Activated naive CD4-positive, alpha-beta T cell treated with anti-CD3 and anti-CD28 coated beads, Interleukin-2, amount 10 ng/mL, durations not matched to agents 7 days and 5 days (primary cell): Measurements from ENCODE around the gene TDRD9.
"Not testable (repeated sequence)": the region's sequence is repeated elsewhere in the genome, so short reads cannot be mapped to it uniquely, and the experiment has no call there.

Experiments used
- CTCF ChIA-PET: fragments of 350-600 bp; sonication (Branson Sonifier 250); formaldehyde crosslinking; loops from one replicate; lab custom pipeline; 2021; ENCODE audit warnings: antibody characterized with exemption; lab: Charles Lee
- DNase-seq: peaks from one replicate; pipeline ENCODE4 v3.0.0-alpha.2; 2020
- H3K27ac Mint-ChIP-seq: one replicate; pipeline ENCODE4 v1.8.0; 2021; ENCODE audit warnings: mild to moderate bottlenecking, moderate library complexity, mixed read lengths
- H3K27me3 Mint-ChIP-seq: one replicate; pipeline ENCODE4 v1.8.0; 2021; ENCODE audit warnings: mild to moderate bottlenecking, mixed read lengths
- H3K36me3 Mint-ChIP-seq: one replicate; pipeline ENCODE4 v1.8.0; 2021; ENCODE audit warnings: mixed read lengths
- H3K4me1 Mint-ChIP-seq: one replicate; pipeline ENCODE4 v1.8.0; 2021; ENCODE audit warnings: mixed read lengths
- H3K4me3 Mint-ChIP-seq: one replicate; pipeline ENCODE4 v1.8.0; 2021; ENCODE audit warnings: mild to moderate bottlenecking, moderate library complexity, mixed read lengths
- H3K9me3 Mint-ChIP-seq: one replicate; pipeline ENCODE4 v1.8.0; 2021; ENCODE audit warnings: mixed read lengths

The TDRD9 gene

DNA sequence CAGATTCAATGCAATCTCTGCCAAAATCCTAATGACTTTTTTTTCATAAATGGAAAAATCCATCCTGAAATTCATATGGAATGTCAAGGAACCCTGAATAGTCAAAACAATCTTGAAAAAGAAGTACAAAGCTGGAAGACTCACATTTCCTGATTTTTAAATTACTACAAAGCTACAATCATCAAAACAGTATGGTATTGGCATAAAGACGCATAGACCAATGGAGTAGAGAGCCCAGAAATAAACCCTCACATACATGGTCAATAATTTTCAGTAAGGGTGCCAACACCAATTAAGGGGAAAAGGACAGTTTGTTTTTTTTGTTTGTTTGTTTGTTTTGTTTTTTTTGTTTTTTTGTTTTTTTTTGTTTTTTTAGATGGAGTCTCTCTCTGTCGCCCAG is 18.7 kb downstream of the TDRD9 start:
- Mint-ChIP-seq H3K4me3 (no peak overlapping the region), H3K9me3 (no peaks in the 10 kb centered on the region), H3K4me1 (no peaks in the 10 kb centered on the region), H3K27me3 (peaks cover 38% of the 10 kb centered on the region), H3K27ac (no peak overlapping the region), H3K36me3 (no peaks in the 10 kb centered on the region)
- CTCF ChIA-PET = no interaction called here
- DNase-seq = no peak

GRCh38 chr14:103948442-103948841 is 20.2 kb downstream of the TDRD9 start:
- no peaks in the 10 kb centered on the region for H3K9me3 Mint-ChIP-seq

DNA sequence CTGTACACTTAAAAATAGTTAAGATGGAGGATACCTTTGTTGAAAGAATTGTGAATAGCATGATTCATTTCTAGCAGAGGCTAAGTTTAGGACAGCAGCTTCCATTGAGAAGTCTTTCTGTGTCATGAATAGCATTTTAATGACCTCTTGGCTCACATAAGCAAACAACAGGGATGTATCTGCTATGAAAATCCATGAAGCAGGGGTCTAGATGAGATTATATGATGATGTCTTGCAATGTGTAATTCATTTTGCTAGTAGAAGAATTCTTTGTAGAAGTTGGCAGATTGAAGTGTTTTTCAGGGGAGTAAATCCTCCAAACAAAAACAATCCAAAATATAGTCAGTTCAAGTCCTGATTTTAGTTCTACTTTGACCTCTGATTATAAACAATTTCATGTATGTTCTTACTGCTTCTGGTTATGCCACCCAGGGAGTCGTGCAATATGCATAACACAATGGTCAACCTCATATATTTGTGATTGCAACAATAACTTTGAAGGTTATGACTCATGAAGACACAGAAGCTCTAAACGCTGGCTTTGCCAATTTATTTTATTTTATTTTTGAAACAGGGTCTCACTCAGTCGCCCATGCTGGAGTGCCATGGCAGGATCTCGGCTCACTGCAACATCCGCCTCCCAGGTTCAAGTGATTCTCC is 21.0 kb downstream of the TDRD9 start:
- DNase-seq = no peak
- peaks cover 36% of the 10 kb centered on the region for H3K27me3 Mint-ChIP-seq

More at GRCh38 chr14:103948442-103948841, 20.2 kb downstream of the TDRD9 start:
- Mint-ChIP-seq H3K27me3 (peaks cover 39% of the 10 kb centered on the region), H3K4me1 (no peaks in the 10 kb centered on the region), H3K27ac (no peak overlapping the region), H3K36me3 (no peaks in the 10 kb centered on the region), H3K4me3 (no peak overlapping the region)
- CTCF ChIA-PET = no interaction called here
- DNase-seq = no peak

DNA sequence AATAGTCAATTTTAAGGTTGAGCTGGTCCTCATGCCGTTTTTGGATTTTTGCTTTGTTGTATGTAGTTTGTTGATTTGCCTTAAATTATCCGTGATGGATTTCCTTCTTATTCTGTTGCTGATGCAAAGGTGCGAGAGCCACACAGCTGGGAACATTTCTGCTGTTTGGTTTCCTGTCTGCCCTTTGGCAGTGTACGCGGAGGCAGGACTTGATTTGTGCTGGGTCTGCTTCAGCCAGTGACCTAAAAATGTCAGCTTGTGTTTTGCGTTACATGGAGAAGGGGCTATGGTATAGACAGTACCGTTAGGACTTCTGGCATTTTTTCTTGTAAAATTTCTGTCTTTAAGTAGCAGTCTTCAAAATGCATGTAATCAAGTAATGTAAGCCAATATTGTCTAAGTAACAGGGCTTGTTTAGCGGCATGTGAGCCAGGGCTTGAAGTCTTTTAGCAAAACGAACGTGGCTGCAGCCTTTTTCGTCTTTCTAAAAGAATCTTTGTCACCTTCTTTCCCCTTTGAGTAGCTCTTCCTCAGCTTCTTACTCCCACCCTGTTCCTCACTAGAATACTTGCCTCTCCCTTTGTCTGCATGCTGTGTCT is 32.3 kb downstream of the TDRD9 start:
- Mint-ChIP-seq H3K27me3 (peaks cover 4% of the 10 kb centered on the region), H3K36me3 (no peaks in the 10 kb centered on the region), H3K9me3 (no peaks in the 10 kb centered on the region), H3K27ac (no peak overlapping the region), H3K4me1 (no peaks in the 10 kb centered on the region), H3K4me3 (no peak overlapping the region)
- no peak for DNase-seq
- CTCF ChIA-PET = no interaction called here

More for the DNA sequence above, 21.0 kb downstream of the TDRD9 start:
- H3K4me1 Mint-ChIP-seq = no peaks in the 10 kb centered on the region
- H3K36me3 Mint-ChIP-seq = no peaks in the 10 kb centered on the region
- H3K27ac Mint-ChIP-seq = no peak overlapping the region
- CTCF ChIA-PET = no interaction called here
- no peak overlapping the region for H3K4me3 Mint-ChIP-seq
- no peaks in the 10 kb centered on the region for H3K9me3 Mint-ChIP-seq

DNA sequence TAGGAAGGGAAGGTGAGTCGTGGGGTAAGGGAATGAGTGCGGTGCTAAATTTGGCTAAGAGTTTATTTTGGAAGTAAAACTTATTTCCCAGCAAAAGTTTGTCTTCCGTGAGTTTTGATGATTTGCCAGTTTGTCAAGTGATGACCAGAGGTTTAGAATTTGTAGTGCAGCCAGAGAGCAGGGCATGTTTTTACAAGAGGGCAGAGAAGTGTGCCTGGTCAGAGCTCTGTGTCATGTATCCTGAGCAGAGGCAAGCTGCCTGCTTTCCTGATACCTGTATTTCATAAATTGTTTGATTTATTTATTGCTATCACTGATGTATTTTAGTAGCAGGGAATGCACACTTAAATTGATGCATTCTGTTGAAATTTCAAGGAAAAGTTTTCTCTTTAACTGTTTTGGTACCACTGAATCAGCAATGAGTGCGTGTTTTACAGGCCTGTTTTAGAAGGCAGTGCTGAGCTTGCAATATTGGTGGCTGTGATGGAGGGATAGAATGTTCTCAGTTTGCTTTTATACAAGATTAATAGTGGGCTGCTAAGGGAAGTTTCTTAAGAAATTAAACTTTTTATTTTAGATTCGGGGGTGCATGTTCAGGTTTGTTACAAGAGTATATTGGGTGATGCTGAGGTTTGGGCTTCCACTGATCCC is 33.8 kb downstream of the TDRD9 start:
- CTCF ChIA-PET = no interaction called here
- DNase-seq = no peak
- H3K27me3 Mint-ChIP-seq = peaks cover 4% of the 10 kb centered on the region
- no peaks in the 10 kb centered on the region for H3K9me3 Mint-ChIP-seq
- no peaks in the 10 kb centered on the region for H3K4me1 Mint-ChIP-seq
- H3K4me3 Mint-ChIP-seq = no peak overlapping the region
- H3K36me3 Mint-ChIP-seq = no peaks in the 10 kb centered on the region
- no peak overlapping the region for H3K27ac Mint-ChIP-seq

GRCh38 chr14:103966631-103967030 is 38.4 kb downstream of the TDRD9 start:
- no peak overlapping the region for H3K4me3 Mint-ChIP-seq
- no peaks in the 10 kb centered on the region for H3K9me3 Mint-ChIP-seq
- DNase-seq = no peak
- H3K27me3 Mint-ChIP-seq = peaks cover 13% of the 10 kb centered on the region
- H3K36me3 Mint-ChIP-seq = no peaks in the 10 kb centered on the region
- CTCF ChIA-PET = no interaction called here
- no peaks in the 10 kb centered on the region for H3K4me1 Mint-ChIP-seq
- H3K27ac Mint-ChIP-seq = no peak overlapping the region

DNA sequence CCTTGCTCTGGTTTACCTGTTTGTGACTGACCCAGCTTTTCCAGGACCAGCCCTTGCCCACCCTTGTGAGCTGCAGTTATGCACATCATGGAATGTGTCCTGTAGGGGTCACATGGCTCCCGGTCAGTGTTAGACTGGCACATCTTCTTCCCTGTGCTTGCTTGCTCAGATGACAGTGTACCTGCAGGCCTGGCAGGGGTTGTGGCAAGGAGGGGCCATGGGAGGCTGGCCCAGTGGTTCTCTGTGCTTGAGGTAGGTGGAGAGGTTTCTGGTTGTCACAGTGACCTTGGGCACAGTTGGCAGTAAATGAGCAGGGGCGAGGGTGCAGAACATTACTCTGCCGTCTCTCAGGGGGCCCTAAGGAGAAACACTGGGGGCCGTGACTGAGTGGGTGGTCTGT is 41.7 kb downstream of the TDRD9 start:
- Mint-ChIP-seq H3K4me3 (no peak overlapping the region), H3K9me3 (no peaks in the 10 kb centered on the region), H3K27me3 (peaks cover 16% of the 10 kb centered on the region), H3K27ac (no peak overlapping the region), H3K4me1 (no peaks in the 10 kb centered on the region), H3K36me3 (no peaks in the 10 kb centered on the region)
- CTCF ChIA-PET = no interaction called here
- DNase-seq = no peak

DNA sequence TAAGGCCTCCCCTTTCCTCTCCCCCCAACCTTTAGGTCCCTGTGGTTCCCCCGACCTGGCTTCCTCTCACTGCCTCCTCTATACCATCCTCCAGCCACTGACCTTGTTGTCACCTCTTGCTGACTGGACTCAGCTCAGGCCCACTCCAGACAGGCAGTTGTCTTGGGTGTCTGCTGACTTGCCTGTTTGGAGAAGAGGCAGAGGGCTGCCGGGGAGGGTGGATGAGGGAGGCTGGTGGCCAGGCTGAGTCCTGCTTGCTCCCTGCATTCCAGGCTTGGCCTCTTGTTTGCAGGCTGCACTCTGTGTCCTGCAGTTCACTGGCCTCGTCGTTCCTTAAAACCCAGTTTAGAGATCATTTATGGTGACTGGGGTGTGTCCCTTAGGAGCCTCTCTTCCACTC is 45.1 kb downstream of the TDRD9 start:
- Mint-ChIP-seq H3K27me3 (peaks cover 13% of the 10 kb centered on the region), H3K36me3 (no peaks in the 10 kb centered on the region), H3K4me3 (no peak overlapping the region), H3K4me1 (no peaks in the 10 kb centered on the region), H3K27ac (no peak overlapping the region), H3K9me3 (no peaks in the 10 kb centered on the region)
- CTCF ChIA-PET = no interaction called here
- no peak for DNase-seq

- no peaks in the 10 kb centered on the region for H3K9me3 Mint-ChIP-seq
- H3K36me3 Mint-ChIP-seq = no peaks in the 10 kb centered on the region
- CTCF ChIA-PET = no interaction called here
- DNase-seq = no peak
- H3K4me3 Mint-ChIP-seq = no peak overlapping the region
- H3K27me3 Mint-ChIP-seq = peaks cover 9% of the 10 kb centered on the region
- no peak overlapping the region for H3K27ac Mint-ChIP-seq
- H3K4me1 Mint-ChIP-seq = no peaks in the 10 kb centered on the region
Observed at GRCh38 chr14:103974575-103974974, 46.3 kb downstream of the TDRD9 start.

- H3K9me3 Mint-ChIP-seq, H3K4me3 Mint-ChIP-seq, H3K36me3 Mint-ChIP-seq, H3K27ac Mint-ChIP-seq, H3K4me1 Mint-ChIP-seq: not testable (repeated sequence)
- peaks cover 14% of the 10 kb centered on the region for H3K27me3 Mint-ChIP-seq
- CTCF ChIA-PET = interaction anchor here (3.1 kb wide), 1 partner anchor 172 kb away, joined by 16 read pairs; no protein-coding TSS in a partner anchor
- DNase-seq = peak; percentile 34
Observed at GRCh38 chr14:103980623-103981238, 52.5 kb downstream of the TDRD9 start.

GRCh38 chr14:103984196-103984595 is 55.9 kb downstream of the TDRD9 start:
- Mint-ChIP-seq H3K9me3 (peaks cover 2% of the 10 kb centered on the region), H3K27me3 (peaks cover 14% of the 10 kb centered on the region), H3K27ac (no peak overlapping the region), H3K36me3 (no peaks in the 10 kb centered on the region), H3K4me1 (no peaks in the 10 kb centered on the region), H3K4me3 (no peak overlapping the region)
- CTCF ChIA-PET = no interaction called here
- no peak for DNase-seq

DNA sequence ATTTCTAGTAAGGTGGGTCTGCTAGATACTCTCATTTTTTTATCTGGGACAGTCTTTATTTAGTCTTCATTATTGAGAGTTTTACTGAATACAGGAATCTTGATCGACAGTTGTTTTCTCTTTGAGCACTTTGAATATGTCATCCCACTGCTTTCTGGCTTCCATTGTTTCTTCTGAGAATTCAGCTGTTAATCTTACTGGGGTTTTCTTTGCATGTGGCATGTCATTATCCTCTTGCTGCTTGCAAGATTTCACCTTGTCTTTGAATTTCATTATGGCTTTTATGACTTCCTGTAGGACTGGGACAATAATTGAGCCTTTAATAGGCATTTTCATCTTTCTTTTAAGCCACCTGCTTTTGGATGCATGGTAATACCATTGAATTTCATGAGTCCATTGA is 60.8 kb downstream of the TDRD9 start:
- H3K4me3 Mint-ChIP-seq = no peak overlapping the region
- H3K36me3 Mint-ChIP-seq = no peaks in the 10 kb centered on the region
- CTCF ChIA-PET = no interaction called here
- peaks cover 23% of the 10 kb centered on the region for H3K27me3 Mint-ChIP-seq
- H3K4me1 Mint-ChIP-seq = no peaks in the 10 kb centered on the region
- peaks cover 6% of the 10 kb centered on the region for H3K9me3 Mint-ChIP-seq
- no peak overlapping the region for H3K27ac Mint-ChIP-seq
- no peak for DNase-seq

DNA sequence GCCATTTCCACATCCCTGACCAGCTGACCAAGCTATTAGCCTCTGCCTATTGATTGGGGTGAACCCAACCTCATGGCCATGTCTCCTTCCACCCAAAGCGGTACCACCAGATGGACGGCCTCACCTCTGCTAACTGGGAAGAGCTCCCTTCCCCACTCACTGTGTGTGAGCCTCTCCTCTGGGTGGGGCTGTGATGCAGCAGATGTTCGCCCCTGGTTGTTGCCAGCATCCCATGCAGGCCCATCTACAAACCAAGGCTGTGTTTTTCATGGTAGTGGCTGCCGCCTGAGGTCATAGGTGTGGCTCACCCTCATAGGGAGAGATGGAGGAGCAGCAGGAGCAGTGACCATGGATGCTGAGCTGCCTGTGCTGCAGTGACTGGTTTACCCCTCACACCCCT is 61.7 kb downstream of the TDRD9 start:
- H3K4me1 Mint-ChIP-seq = no peaks in the 10 kb centered on the region

DNA sequence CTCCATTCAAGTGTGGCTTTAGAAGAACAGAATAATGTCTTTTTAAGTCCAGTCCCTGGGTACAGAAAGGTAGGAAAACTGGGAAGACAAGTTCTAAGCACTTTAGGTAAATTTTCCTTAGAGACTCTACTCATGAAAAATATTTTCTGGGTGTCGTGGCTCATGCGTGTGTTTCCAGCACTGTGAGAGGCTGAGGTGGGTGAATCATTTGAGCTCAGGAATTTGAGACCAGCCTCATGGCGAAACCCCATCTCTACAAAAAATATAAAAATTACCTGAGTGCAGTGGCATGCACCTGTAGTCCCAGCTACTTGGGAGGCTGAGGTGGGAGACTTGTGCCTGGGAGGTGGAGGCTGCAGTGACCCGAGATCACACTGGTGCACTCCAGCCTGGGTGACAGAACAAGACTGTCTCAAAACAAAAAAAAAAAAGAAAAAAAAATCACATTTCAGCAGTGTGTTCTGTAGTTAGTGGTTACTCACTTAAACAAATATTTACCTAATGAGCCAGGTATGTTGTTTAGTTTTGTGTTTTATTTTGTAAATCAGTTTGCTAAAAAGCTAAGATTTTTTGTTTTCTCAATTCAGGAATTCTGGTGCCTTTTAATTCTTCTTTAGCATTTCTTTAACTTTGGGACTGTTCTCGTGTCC is 66.4 kb downstream of the TDRD9 start:
- no peak overlapping the region for H3K27ac Mint-ChIP-seq
- no peak for DNase-seq

More for the DNA sequence above, 61.7 kb downstream of the TDRD9 start:
- Mint-ChIP-seq H3K36me3 (no peaks in the 10 kb centered on the region), H3K4me3 (no peak overlapping the region), H3K9me3 (peaks cover 6% of the 10 kb centered on the region), H3K27ac (no peak overlapping the region), H3K27me3 (peaks cover 16% of the 10 kb centered on the region)
- CTCF ChIA-PET = no interaction called here
- no peak for DNase-seq

More for the DNA sequence above, 66.4 kb downstream of the TDRD9 start:
- Mint-ChIP-seq H3K9me3 (peaks cover 3% of the 10 kb centered on the region), H3K4me3 (no peak overlapping the region), H3K4me1 (no peaks in the 10 kb centered on the region), H3K36me3 (no peaks in the 10 kb centered on the region), H3K27me3 (peaks cover 16% of the 10 kb centered on the region)
- CTCF ChIA-PET = interaction anchor here (0.6 kb wide), 1 partner anchor 175 kb away, joined by 5 read pairs; no protein-coding TSS in a partner anchor
